DOHH2 (cell line): Measurements from ENCODE around the gene SPRR4.

Experiments
- H3F3A ChIP-seq: fragments of 200-600 bp; sonication (generic), shearing (Covaris generic); 2 replicates; pipeline ENCODE4 v1.6.0; 2016; ENCODE audit warnings: antibody characterized with exemption, mild to moderate bottlenecking; ENCODE audit not compliant: control insufficient read depth, insufficient read depth
- H3K27ac ChIP-seq: fragments of 200-600 bp; sonication (generic); 2 replicates; pipeline ENCODE4 v1.5.1; 2014; ENCODE audit warnings: low read depth, mild to moderate bottlenecking, low read length, moderate library complexity
- H3K27me3 ChIP-seq: fragments of 200-600 bp; sonication (generic); 2 replicates; pipeline ENCODE4 v1.6.1; 2014; ENCODE audit warnings: mild to moderate bottlenecking, low read length, mixed read lengths; ENCODE audit not compliant: control insufficient read depth
- H3K36me3 ChIP-seq: fragments of 200-600 bp; sonication (generic); 2 replicates; pipeline ENCODE4 v1.6.1; 2014; ENCODE audit warnings: mild to moderate bottlenecking, low read length, moderate library complexity, mixed read lengths; ENCODE audit not compliant: control insufficient read depth
- H3K4me1 ChIP-seq: fragments of 200-600 bp; sonication (generic); 2 replicates; pipeline ENCODE4 v1.6.1; 2014; ENCODE audit warnings: mild to moderate bottlenecking, low read length, mixed read lengths; ENCODE audit not compliant: control insufficient read depth
- H3K4me2 ChIP-seq: fragments of 200-600 bp; sonication (generic); 2 replicates; pipeline ENCODE4 v1.6.0; 2014; ENCODE audit warnings: mild to moderate bottlenecking, low read length, moderate library complexity
- H3K4me3 ChIP-seq: fragments of 200-600 bp; sonication (generic); 2 replicates; pipeline ENCODE4 v1.5.1; 2014; ENCODE audit warnings: mild to moderate bottlenecking, low read length, mixed read lengths
- H3K79me2 ChIP-seq: fragments of 200-600 bp; sonication (generic); 2 replicates; pipeline ENCODE4 v1.6.1; 2014; ENCODE audit warnings: mild to moderate bottlenecking, low read length, mixed read lengths; ENCODE audit not compliant: control insufficient read depth
- H3K9me2 ChIP-seq: fragments of 200-600 bp; sonication (generic); replicated peaks from 2 replicates; pipeline ENCODE4 v1.6.1; 2014; ENCODE audit warnings: mild to moderate bottlenecking, low read length, mixed read lengths; ENCODE audit not compliant: control insufficient read depth
- H3K9me3 ChIP-seq: fragments of 200-600 bp; sonication (generic); 2 replicates; pipeline ENCODE4 v1.6.1; 2014; ENCODE audit warnings: antibody characterized with exemption, low read length, mixed read lengths; ENCODE audit not compliant: control insufficient read depth, insufficient read depth
- H4K20me1 ChIP-seq: fragments of 200-600 bp; sonication (generic); 2 replicates; pipeline ENCODE4 v1.6.0; 2014; ENCODE audit warnings: low read depth, mild to moderate bottlenecking, antibody characterized with exemption, low read length, moderate library complexity; ENCODE audit not compliant: control insufficient read depth, insufficient read depth
- EZH2phosphoT487 ChIP-seq: fragments of 200-600 bp; sonication (generic); IDR thresholded peaks from 2 replicates; pipeline ENCODE4 v1.6.1; 2017; ENCODE audit warnings: borderline replicate concordance, mild to moderate bottlenecking, antibody characterized with exemption, low read length, moderate library complexity, mixed read lengths
- TF ChIP-seq, protein P1 (sequence below): fragments of 200-600 bp; sonication (generic); IDR thresholded peaks from one replicate; pipeline ENCODE4 v1.5.1; 2014; ENCODE audit warnings: antibody characterized with exemption, mild to moderate bottlenecking, low read depth, low read length; ENCODE audit not compliant: poor library complexity, severe bottlenecking

Gene SPRR4

DNA sequence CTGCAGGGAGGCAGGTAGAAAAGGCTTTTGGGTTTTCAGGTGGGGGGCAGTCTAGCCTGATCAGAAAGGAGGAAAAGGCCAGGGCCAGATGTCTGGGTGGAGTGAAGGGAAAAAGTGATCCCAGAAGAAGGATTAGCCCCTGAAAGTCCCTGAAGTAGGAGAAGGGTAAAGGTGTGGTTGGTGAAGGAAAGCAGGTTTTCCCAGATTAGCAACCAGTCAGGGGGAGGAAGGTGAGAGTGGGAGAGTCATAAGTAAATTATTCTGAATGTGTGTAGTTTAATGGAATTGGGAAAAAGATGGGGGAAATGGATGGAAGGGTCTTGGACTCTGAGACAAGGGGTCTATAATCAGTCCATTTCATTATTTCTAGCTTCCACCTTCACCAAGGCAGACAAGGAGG lies 12.8 kb downstream of the SPRR4 start:
- Histone ChIP-seq H3K9me2 (no peaks in the 10 kb centered on the region), H3K27ac (no peak overlapping the region), H3K79me2 (no peaks in the 10 kb centered on the region), H3K27me3 (no peaks in the 10 kb centered on the region), H3K9me3 (no peaks in the 10 kb centered on the region), H3K4me1 (no peaks in the 10 kb centered on the region), H3F3A (no peaks in the 10 kb centered on the region), H3K4me2 (no peak overlapping the region), H3K36me3 (no peaks in the 10 kb centered on the region), H4K20me1 (no peaks in the 10 kb centered on the region), H3K4me3 (no peak overlapping the region)
- TF ChIP-seq, protein P1, sequence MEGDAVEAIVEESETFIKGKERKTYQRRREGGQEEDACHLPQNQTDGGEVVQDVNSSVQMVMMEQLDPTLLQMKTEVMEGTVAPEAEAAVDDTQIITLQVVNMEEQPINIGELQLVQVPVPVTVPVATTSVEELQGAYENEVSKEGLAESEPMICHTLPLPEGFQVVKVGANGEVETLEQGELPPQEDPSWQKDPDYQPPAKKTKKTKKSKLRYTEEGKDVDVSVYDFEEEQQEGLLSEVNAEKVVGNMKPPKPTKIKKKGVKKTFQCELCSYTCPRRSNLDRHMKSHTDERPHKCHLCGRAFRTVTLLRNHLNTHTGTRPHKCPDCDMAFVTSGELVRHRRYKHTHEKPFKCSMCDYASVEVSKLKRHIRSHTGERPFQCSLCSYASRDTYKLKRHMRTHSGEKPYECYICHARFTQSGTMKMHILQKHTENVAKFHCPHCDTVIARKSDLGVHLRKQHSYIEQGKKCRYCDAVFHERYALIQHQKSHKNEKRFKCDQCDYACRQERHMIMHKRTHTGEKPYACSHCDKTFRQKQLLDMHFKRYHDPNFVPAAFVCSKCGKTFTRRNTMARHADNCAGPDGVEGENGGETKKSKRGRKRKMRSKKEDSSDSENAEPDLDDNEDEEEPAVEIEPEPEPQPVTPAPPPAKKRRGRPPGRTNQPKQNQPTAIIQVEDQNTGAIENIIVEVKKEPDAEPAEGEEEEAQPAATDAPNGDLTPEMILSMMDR: no peak
- no peak for TF ChIP-seq EZH2phosphoT487

DNA sequence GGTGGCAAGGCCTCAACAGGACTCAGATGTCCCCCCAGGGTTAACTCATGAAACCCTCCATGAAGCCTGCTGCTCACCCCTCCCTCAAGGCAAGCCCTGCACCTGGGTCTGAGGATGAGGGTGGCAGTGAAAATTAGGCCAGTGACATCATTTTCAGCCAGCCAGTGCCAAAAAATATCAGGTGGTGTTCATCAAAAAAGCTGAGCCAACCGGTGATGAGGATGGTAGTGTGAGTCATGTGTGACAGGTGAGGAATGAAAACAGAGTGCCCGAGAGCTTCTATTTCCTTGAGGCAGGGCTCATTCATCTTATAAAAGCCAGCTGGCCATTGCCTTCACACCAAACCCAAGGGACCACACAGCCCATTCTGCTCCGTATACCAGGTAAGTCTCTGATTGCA lies 13.3 kb downstream of the SPRR4 start, which contains the start of gene SPRR1A:
Gene SPRR1A (plus strand): TSS at position 339 of the 400 bp plus-strand sequence. CDS start 1,150 bp downstream, outside the sequence.
- H3K27me3 ChIP-seq: no peaks in the 10 kb centered on the region
- no peak within 1 kb of the TSS for H3K4me3 ChIP-seq
- H3K79me2 ChIP-seq: no peaks in the 10 kb centered on the region
- no peaks in the 10 kb centered on the region for H3K36me3 ChIP-seq
- no peaks in the 10 kb centered on the region for H3K4me1 ChIP-seq
- H3K9me2 ChIP-seq: no peaks in the 10 kb centered on the region
- no peak within 1 kb of the TSS for H3K27ac ChIP-seq
- H3F3A ChIP-seq: no peaks in the 10 kb centered on the region
- H4K20me1 ChIP-seq: no peaks in the 10 kb centered on the region
- no peaks in the 10 kb centered on the region for H3K9me3 ChIP-seq
- TF ChIP-seq, protein P1: no peak
- TF ChIP-seq EZH2phosphoT487: no peak
- H3K4me2 ChIP-seq: no peak within 1 kb of the TSS

DNA sequence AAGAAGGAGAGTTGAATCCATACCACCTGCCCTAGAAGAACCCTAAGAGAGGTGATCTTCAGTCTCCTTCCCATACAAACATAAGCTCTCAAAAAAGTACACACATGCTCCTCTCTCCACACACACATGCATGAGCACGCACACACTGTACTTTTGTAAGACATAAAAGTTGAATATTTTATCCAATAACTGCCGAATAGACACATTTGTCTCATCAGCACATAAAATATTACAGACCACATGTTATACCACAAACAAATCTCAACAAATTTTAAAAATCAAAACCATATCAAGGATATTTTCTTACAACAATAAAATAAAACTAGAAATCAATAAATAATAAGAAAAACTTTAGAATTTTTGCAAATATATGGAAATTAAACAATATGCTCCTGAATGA lies 16.1 kb downstream of the SPRR4 start:
- Histone ChIP-seq H3K4me1 (no peaks in the 10 kb centered on the region), H3K27ac (no peak overlapping the region), H3F3A (no peaks in the 10 kb centered on the region), H3K4me2 (no peak overlapping the region), H4K20me1 (no peaks in the 10 kb centered on the region), H3K9me2 (no peaks in the 10 kb centered on the region), H3K79me2 (no peaks in the 10 kb centered on the region), H3K36me3 (no peaks in the 10 kb centered on the region), H3K4me3 (no peak overlapping the region), H3K27me3 (no peaks in the 10 kb centered on the region), H3K9me3 (no peaks in the 10 kb centered on the region)
- TF ChIP-seq, protein P1: no peak
- TF ChIP-seq EZH2phosphoT487: no peak

DNA sequence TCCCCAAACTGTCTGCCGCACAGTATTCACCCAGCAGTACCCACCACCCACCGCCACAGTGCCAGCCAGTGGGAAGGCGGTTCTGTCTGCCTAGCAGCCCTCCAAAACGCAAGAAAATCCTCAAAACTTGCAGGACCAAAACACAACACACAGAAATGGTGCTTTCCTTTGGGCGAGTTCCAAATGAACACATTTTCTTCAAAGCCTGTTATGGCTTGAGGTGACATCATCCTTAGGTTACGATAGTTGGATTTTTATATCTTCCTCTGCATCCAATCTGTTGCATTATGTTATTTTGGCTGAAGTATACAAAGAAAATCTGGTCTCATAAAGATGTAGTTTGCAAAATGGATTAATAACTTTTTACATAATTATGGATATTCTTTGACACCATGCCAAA lies 22.7 kb downstream of the SPRR4 start:
- no peak overlapping the region for H3K4me2 ChIP-seq
- no peak overlapping the region for H3K4me3 ChIP-seq
- no peak overlapping the region for H3K27ac ChIP-seq
- TF ChIP-seq EZH2phosphoT487: no peak
- TF ChIP-seq, protein P1: no peak
- H3K9me3 ChIP-seq: no peaks in the 10 kb centered on the region
- H3K9me2 ChIP-seq: no peaks in the 10 kb centered on the region
- no peaks in the 10 kb centered on the region for H3K36me3 ChIP-seq
- no peaks in the 10 kb centered on the region for H4K20me1 ChIP-seq
- H3K27me3 ChIP-seq: no peaks in the 10 kb centered on the region
- no peaks in the 10 kb centered on the region for H3K79me2 ChIP-seq
- no peaks in the 10 kb centered on the region for H3F3A ChIP-seq
- H3K4me1 ChIP-seq: no peaks in the 10 kb centered on the region
